Breast epithelium (tissue), 4 donors: ENCODE data around the gene PGD. TPM values are rescaled to one million over a fixed set of nuclear protein-coding genes. Genes with fewer than 3 reads are reported as not detected.

ENCODE experiments used
- DNase-seq, 2 donors: peaks; one replicate each; pipeline ENCODE4 v3.0.0-alpha.2; 2019; ENCODE audit warnings: low spot score in 2 of 2
- H3K27ac ChIP-seq, 2 donors: fragments of 200-600 bp; sonication (generic) in 1 of 2; one replicate each; pipeline ENCODE4 v1.5.1; 2016 to 2019; ENCODE audit warnings: mild to moderate bottlenecking in 1 of 2
- H3K27me3 ChIP-seq, 2 donors: fragments of 200-600 bp; sonication (generic) in 1 of 2; one replicate each; pipeline versions ENCODE4 v1.5.1 to v1.6.0; 2017 to 2019; ENCODE audit warnings: control low read depth in 1 of 2, mild to moderate bottlenecking in 1 of 2
- H3K36me3 ChIP-seq: fragments of 200-600 bp; one replicate; pipeline ENCODE4 v1.5.1; 2019
- H3K4me1 ChIP-seq, 2 donors: fragments of 200-600 bp; sonication (generic); one replicate each; pipeline ENCODE4 v1.5.1; 2016 to 2019; ENCODE audit warnings: control low read depth in 1 of 2
- H3K4me3 ChIP-seq, 3 donors: fragments of 200-600 bp; sonication (generic); 1 replicate in 2 of 3; 2 replicates in 1 of 3; pipeline ENCODE4 v1.5.1; 2016 to 2019; ENCODE audit warnings: mild to moderate bottlenecking in 3 of 3, moderate library complexity in 2 of 3
- H3K9me3 ChIP-seq, 2 donors: fragments of 200-600 bp; sonication (generic) in 1 of 2; one replicate each; pipeline ENCODE4 v1.5.1; 2016 to 2019; ENCODE audit warnings: control low read depth in 1 of 2
- CTCF ChIP-seq, 3 donors: fragments of 450-650 bp; IDR thresholded peaks; one replicate each; pipeline ENCODE4 v1.5.1; 2016 to 2017; ENCODE audit warnings: antibody characterized with exemption in 3 of 3, mild to moderate bottlenecking in 3 of 3, moderate library complexity in 3 of 3
- POLR2A ChIP-seq: fragments of 450-650 bp; IDR thresholded peaks from one replicate; pipeline ENCODE4 v1.6.1; 2016; ENCODE audit warnings: antibody characterized with exemption, mild to moderate bottlenecking, moderate library complexity
- POLR2AphosphoS5 ChIP-seq, 3 donors: sonication (generic); formaldehyde crosslinking; IDR thresholded peaks; one replicate each; pipeline ENCODE4 v1.6.1; 2017; ENCODE audit warnings: antibody characterized with exemption in 3 of 3
- intact Hi-C: fragments of 100-400 bp; cut with DNase I; formaldehyde crosslinking; loops from one replicate; pipeline ENCODE4 v1.15.1; 2023; ENCODE audit warnings: low total_unique reads
- total RNA-seq, 3 donors: library from RNA; depleted of rRNA; stranded (reverse); fragments of >200 nt; gene quantifications; one replicate each; pipeline ENCODE4 v1.1.0, GENCODE V29; 2016

Gene PGD
- total RNA-seq, result 100 to 1,000 TPM in 2 of 3 donors, 10 to 100 TPM in 1; 85.6 to 211 (median 101) TPM

GRCh38 chr1:10398734-10399443, at the start of gene PGD:
Gene PGD, plus strand, starts transcription at chr1:10399064. Its CDS starts 54 bp downstream, at chr1:10399118.
- DNase-seq, result peak; percentile 96 to 98
- Histone ChIP-seq H3K27me3 (no peaks in the 10 kb centered on the region), H3K4me3 (peak within 1 kb of the TSS; percentile 88 to 95 (median 93)), H3K36me3 (no peaks in the 10 kb centered on the region), H3K4me1 (peaks cover 0 to 6% of the 10 kb centered on the region in 2 donors), H3K27ac (peak within 1 kb of the TSS; percentile 82 to 92), H3K9me3 (peaks cover 0 to 6% of the 10 kb centered on the region in 2 donors)
- intact Hi-C loops, result no loop called here
- TF ChIP-seq POLR2A (peak; percentile 60), CTCF (IDR thresholded peaks at IDR 0.05) (no peak), POLR2AphosphoS5 (IDR thresholded peaks at IDR 0.05) (peak in 2 of 3 donors; percentile 58 to 61)

- no peaks in the 10 kb centered on the region for H3K36me3 ChIP-seq
- no peaks in the 10 kb centered on the region for H3K9me3 ChIP-seq
- H3K27me3 ChIP-seq, result no peaks in the 10 kb centered on the region
- intact Hi-C loops, result no loop called here
- DNase-seq, result no peak
- no peaks in the 10 kb centered on the region for H3K4me1 ChIP-seq
- H3K4me3 ChIP-seq, result no peak overlapping the region
- no peak for TF ChIP-seq POLR2AphosphoS5 (IDR thresholded peaks at IDR 0.05)
- TF ChIP-seq POLR2A, result no peak
- no peak for TF ChIP-seq CTCF (IDR thresholded peaks at IDR 0.05)
- no peak overlapping the region for H3K27ac ChIP-seq
Observed at GRCh38 chr1:10353282-10353681, 45.6 kb upstream of the PGD start.

- H3K27me3 ChIP-seq, result no peaks in the 10 kb centered on the region
- no peak overlapping the region for H3K27ac ChIP-seq
- no peak overlapping the region for H3K4me3 ChIP-seq
- TF ChIP-seq POLR2AphosphoS5 (IDR thresholded peaks at IDR 0.05), result no peak
- TF ChIP-seq CTCF (IDR thresholded peaks at IDR 0.05), result no peak
- TF ChIP-seq POLR2A, result no peak
- intact Hi-C loops, result no loop called here
- no peak for DNase-seq
- no peaks in the 10 kb centered on the region for H3K9me3 ChIP-seq
- no peaks in the 10 kb centered on the region for H3K4me1 ChIP-seq
- H3K36me3 ChIP-seq, result no peaks in the 10 kb centered on the region
Observed at GRCh38 chr1:10353693-10354092, 45.2 kb upstream of the PGD start.

- no peak overlapping the region for H3K27ac ChIP-seq
- H3K36me3 ChIP-seq, result peaks cover 4% of the 10 kb centered on the region
- DNase-seq, result no peak
- intact Hi-C loops, result no loop called here
- H3K4me3 ChIP-seq, result no peak overlapping the region
- no peaks in the 10 kb centered on the region for H3K27me3 ChIP-seq
- no peak for TF ChIP-seq CTCF (IDR thresholded peaks at IDR 0.05)
- TF ChIP-seq POLR2AphosphoS5 (IDR thresholded peaks at IDR 0.05), result no peak
- no peak for TF ChIP-seq POLR2A
- H3K4me1 ChIP-seq, result no peaks in the 10 kb centered on the region
- H3K9me3 ChIP-seq, result no peaks in the 10 kb centered on the region
Observed at GRCh38 chr1:10360045-10360444, 38.8 kb upstream of the PGD start.

GRCh38 chr1:10361515-10361914, 37.3 kb upstream of the PGD start:
- TF ChIP-seq POLR2AphosphoS5 (IDR thresholded peaks at IDR 0.05), result no peak
- no peak for TF ChIP-seq CTCF (IDR thresholded peaks at IDR 0.05)
- no peak for TF ChIP-seq POLR2A
- H3K27me3 ChIP-seq, result no peaks in the 10 kb centered on the region
- H3K27ac ChIP-seq, result no peak overlapping the region
- no peaks in the 10 kb centered on the region for H3K4me1 ChIP-seq
- DNase-seq, result no peak
- no peaks in the 10 kb centered on the region for H3K9me3 ChIP-seq
- H3K36me3 ChIP-seq, result peaks cover 7% of the 10 kb centered on the region
- intact Hi-C loops, result no loop called here
- no peak overlapping the region for H3K4me3 ChIP-seq
